Eye (tissue), 1 donor: ENCODE measurements around the gene ERG.

ENCODE experiments used
- DNase-seq: peaks from one replicate; pipeline ENCODE4 v3.0.0-alpha.2; 2015

ERG gene

DNA sequence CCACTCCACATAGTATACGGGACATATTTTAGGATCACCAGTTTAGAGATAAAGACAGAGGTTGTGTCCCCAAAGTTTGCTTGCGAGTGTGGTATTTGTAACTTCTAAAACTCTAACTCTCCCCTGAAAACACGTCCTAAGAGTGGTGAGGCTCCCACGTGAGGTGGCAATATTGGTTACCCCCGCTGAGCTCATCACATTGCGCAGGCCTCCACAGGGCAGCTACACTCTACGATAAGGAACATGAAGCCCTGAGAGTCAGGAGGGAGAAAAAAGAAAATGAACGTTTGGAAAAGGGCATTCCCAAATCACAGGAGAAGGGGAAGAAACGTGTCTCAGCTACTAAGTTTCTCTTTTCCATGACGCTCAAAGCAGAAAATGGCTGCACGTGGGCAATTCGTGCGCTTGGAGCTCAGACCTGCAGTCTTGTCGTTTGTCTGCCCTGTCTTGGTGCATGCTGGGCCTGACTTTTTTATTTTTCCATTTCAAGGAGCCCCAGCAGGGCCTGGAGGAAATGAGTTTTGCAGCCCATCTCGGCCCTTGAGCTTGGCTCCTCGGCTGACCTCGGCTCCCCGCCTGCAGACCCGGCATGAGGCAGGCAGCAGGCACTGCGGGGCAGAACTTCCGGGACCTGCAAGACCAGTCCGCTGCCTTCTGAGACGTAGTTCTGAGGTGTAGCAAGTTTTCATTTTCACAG is 25.7 kb downstream of the ERG start:
- DNase-seq = no peak

DNA sequence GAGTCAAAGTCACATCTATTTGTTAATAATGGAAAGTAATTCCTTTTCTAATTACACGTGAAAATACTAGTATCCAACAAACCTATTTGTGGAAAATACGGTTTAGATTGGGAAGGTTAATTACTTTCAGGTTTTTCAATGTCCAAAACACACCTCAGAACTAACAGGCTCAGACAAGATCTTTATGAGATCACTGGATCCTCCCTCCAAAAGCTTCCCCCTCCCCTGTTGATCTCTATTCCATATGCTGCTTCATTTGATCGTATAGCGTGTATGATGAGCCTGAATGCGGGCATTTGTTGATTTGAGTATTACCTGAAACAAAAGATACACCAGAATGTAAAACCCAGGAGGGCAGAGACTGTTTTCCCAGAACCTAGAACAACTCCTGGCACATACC is 26.5 kb downstream of the ERG start:
- no peak for DNase-seq

DNA sequence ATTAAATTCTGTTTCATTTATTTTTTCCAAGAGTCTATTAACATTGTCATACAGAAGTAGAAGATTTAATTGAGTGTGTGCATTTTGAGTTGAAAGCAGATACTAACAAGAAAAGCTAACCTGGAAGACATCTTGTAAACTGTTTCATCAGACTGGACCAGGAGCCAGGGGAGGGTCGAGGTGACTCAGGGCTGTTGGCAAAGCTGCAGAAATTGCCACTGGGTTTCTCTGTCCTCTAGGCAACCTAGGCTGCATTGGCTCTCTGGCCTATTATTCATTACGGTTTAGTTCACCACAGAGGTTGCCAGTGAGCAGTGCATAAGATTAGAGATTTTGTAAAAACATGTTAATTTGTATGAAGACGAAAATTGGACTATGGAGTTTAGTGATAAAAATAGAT is 27.5 kb downstream of the ERG start:
- no peak for DNase-seq

DNA sequence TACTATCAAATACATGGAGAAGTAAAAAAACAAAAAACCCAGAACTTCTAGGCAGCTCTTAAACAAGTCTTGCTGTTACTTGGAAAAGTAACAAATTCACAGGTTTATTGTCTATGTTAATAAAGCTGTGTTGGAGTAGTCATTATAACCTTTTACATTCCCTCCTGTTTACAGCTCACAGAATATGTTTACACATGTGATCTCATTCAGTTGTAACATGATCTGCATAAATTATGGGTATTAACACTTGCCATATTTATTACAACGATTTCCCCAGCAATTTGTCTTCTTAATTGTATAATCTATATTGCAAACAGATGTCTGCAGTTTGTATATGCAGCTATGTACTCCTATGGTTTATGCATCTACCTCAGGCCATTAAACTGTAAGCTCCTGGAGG is 28.6 kb downstream of the ERG start:
- no peak for DNase-seq

DNA sequence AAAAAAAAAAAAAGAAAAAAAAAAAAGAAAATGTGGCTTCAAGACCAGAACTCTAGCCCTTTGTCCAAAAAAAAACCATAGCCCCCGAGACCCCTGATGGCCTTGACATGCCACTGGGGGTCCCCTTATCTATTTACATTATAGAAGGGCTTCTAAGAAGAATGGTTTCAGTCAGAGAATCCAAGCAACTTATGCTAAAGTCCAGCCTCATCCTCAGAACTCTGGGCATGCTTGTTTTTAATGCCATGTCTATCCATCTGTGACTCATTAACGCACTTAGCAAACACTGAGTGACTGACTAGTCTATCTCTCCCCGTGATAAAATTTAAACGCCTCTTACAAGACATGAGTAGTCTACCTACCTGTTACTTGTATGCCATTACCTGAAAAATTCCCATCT is 29.3 kb downstream of the ERG start:
- DNase-seq = no peak

DNA sequence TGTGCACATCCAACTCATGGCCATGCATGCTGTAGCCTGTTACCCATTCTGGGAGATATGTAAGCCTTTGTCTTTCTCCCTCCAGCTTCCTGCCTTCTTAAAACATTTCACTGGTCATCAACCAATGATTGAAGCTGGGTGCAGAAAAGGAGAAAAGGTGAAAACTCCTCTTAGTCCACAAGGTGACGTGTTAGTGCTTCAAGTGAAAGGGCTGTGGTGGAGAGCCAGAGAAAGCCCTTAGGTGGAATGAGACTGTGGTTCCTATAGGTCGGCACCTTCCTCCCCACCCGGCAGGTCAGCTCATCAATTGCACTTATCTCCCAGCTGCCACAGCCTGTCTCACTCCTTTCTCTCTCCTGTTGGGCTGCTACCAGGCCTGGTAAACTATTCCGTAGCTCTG is 30.4 kb downstream of the ERG start:
- no peak for DNase-seq

DNA sequence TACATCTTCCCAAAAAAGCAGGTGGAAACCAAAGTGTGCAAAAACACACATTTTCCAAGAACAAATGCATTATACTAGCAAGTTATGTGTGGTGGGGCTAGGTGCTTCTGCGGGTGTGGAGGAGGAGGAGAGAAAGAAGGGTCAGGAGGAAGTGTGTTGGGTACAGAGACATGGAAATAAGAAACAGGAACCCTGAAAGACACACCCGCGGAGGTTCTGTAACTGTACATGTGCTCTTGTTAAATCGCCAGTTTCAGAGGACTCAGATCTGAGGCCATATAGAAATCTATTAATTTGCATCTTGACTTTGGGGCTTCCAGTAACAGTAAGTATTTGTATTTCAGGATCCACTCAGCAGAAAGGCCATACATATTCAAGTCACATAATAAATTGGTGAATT is 30.9 kb downstream of the ERG start:
- DNase-seq = no peak

DNA sequence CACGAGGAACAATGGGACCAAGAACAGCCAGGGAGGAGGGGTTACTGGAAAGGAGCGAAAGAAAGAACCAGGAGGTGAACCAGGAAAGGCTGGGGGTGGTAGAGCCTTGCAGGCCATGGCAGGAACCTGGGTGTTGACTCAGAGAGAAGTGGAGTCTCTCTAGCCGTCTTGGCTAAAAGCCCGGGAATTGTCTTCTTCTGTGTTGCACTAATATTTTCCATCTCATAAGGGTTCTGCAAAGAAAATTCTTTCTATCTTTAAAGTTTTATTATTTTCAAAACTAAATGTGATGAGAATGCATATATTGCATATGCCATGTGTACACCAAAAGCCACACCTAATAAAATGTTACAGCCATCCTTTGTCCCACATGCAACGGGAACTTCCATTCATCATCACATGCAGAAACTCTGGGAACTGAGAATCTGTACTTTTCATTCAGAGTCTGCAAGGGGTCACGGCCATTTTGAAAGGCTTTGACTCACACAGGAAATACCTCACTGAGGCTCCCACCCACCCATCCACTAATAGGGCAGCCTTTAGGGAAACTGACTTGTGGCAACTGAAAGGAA is 38.0 kb downstream of the ERG start:
- no peak for DNase-seq

DNA sequence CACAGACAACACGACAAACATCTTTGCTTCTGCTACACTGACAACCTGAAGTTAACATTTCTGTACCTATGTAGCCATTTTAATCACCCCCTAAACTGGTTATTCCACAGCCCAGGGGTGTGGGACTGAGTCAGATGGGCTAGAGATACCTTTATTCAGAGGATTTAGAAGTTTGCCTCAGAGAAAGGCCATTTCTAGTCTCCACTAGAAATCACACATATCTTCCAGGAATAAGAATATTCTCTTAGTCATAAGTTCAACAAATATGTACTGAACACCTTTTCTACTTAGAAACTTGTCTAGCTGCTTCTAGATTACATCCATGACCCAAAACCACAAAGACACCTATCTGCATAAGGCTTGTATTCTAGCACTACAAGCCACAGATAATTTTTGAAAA is 38.8 kb downstream of the ERG start:
- no peak for DNase-seq

DNA sequence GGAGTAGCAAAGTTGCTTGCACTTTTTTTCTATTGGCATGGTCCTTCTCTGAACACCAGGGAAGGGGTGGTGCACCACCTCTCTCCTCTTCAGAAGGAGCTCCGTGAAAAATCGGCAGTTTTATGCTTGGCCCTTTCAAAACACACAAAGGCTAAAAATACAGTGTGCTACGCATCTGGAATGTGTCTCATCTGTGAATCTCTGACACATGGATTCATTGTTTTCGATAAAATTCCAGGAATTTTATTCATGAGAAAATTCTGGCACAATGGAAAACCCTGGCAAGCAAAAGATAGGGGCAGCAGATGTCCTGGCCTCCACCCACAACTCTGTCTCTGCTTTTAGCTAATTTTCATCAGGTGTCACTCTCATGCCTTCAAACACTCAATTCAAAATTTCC is 42.9 kb downstream of the ERG start:
- peak; percentile 21 for DNase-seq

DNA sequence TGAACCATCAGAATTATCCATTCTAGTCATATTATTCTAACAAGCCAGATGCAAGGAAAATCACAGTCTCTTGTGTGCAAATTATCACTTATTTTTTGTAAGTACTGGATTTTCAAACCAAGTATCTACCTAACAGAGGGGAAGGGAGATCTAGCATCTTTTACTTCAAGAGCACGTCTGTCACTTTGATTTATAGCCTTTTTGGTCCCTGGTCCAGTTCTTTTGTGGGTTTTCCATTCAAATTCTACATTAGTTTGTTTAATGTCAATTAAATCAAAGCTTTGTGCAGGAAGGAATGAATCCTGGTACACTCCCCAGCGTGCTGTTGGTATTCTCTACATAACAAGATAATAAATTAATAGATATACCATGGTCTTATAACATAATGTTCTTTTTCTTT is 43.6 kb downstream of the ERG start:
- DNase-seq = no peak

DNA sequence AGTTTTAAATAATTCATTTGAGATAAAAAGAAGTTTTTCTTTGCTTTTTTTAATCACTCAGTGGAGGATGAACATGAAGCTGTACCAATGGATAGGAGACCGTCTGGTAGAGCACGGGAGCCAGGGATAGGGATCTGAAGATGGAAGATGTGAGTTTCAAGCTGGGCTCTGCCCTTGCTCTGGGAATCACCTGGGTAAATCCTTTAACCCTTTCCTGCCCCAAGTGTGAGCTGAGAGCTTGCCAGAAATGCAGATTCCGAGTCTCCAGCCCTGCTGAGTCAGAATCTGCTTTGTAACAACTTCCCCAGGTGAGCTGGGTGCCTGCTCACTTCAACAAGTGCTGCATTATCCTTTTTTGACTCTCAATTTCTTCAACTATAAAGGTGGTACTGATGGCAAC is 44.1 kb downstream of the ERG start:
- no peak for DNase-seq

DNA sequence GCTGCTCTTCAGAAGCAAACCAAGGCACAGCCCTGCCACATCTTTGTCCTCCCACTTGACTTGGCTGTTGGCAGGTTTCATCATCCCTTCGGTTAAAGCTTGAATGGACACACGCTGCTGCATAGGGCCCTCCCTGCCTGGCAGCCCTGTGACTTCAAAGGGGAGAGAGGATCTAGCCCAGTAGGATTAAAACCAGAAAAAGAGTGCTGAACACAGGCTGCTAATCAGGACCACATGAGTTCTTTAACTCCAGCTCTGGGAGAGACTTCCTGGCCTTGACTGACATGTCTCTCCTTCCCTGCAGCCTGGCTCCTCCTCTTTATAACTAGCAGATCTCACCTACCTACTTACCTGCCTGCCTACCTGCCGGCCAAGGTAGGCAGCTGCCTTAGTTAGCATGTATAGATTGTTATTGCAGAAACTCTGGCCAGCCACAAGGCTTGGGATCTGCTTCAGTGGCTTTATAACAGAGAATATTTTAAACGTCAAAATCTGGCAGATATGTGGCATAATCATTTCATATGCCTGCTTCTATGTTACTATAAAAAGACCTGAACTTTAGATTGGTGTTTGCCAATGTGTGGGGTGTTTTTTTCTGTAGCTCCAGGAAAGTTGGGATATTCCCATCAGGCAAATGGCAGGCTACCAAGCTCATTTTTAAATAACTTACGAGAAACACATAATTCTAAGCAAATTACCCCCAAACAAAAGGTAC is 49.4 kb downstream of the ERG start:
- DNase-seq = peak; percentile 75

DNA sequence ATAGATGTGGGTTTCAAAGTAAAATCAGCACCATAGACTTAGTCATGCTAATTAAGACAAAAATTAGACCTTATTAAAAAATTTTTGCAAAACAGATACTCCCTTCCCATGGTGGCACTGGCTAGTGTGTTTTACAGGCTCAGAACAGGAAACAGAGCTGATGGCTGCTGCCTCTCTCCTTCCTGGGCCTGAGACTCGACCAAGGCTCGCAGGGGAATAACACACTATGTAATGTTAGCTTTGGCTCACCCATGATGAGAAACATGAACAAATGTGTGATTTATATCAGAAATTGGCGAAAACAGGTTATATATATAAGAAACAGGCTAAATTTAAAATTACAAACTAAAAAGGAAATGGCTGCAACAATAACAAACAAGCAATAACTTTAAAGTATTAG is 50.7 kb downstream of the ERG start:
- peak; percentile 24 for DNase-seq

DNA sequence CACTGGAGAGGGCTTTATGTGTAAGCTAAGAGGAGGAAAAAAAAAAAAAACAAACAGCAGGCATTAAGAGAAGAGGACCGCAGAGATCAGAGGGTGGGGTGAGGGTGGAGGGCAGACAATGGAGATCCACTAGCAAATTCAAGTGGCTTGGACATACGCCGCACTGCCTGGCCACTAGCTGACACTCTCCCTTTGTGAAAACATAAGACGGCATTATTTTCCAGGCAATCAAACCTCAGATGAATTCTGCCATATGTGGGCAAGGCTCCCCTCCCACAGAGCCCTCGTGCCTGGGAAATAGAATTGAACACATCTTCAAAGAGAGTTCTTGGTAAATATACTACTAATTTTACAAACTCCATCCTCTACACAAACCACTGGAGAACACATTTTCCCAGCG is 53.6 kb downstream of the ERG start:
- DNase-seq = peak; percentile 55

DNA sequence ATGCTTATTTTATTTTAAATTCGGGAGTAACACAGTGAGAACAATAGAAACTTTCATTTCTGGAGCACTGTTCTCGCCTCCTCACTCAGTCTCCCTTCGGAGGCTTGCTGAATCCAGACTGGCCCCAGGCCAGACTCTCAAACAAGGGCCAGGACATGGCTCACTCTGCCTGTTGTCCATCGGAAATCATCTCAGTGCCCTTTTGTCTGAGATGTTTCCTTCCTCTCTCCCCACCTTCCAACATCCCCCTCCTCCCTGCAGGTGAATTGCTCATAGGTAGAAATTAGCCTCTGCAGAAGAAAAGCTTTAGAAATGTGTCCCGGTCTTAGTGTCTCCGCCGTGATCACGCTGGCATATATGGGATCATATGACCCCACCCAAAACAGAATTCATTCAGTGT is 55.2 kb downstream of the ERG start:
- no peak for DNase-seq

DNA sequence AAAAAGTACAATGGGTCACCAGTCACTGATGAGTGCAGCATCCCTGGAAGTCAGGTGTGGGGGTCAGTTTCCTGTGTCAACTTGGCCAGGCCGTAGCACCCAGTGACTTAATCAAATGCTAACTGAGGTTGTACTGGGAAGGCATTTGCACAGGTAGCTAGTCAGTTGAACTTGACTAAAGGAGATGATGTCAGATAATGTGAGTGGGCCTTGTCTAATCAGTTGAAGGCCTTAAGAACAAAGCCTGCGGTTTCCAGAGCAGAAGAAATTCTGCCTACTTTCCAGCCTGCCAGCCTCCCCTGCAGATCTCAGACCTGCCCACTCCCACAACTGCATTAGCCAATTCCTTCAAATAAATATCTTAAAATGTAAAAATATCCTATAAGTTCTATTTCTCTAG is 57.1 kb downstream of the ERG start:
- DNase-seq = no peak

DNA sequence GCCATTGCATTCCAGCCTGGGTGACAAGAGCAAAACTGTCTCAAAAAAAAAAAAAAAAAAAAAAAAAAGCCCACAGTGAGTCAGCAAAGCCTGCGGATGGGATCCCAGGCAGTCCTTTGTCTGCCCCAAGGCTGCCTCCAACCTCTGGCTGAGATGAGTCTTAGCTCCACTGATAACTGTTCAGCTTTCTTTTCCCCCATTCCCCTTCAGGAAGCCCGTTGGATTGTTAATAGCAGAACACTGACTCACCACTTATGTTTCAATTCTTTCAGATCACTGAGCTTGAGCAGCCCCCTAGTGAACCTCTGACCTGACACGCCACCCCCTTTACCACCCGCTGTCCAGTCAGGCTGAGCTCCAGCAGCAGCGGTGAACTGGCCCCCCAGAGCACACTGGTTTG is 57.5 kb downstream of the ERG start:
- peak; percentile 54 for DNase-seq

DNA sequence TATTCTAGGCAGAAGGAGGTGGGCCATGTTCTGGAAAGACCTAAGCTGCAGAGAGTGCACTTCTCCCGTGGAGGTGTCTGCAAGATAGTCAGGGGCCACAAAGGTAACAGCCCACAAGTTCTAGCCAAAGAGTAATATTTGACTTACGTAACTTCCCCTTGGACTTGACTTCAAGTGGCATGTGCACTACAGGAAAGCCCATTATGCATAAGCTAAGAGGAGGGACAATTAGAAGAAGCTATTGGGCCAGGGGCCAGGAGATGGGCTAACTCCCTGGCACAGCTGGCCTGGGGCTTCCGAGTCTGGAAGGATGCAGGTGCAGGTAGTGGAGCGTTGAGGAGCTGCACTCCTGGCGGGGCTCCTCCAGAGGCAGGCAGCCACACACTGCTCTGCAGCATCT is 58.3 kb downstream of the ERG start:
- DNase-seq = peak; percentile 7

DNA sequence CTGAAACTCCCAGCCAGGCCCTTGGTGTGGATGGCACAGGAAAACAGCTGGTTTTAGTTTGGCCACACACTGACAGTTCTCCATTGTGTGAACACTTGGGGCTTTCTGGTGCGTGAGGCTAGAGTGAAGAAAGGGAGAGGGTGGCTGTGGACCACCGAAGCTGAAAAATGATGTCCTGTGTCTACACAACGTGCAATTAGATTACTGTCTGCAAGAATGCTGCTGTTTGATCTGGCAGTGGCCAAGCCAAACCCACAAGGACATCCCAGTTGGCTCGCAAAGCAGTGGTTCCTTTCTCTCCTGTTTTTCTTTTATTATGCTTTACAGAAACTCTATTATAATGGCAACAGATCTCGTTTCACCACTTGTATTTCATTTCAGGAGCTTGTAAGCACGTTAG is 58.9 kb downstream of the ERG start:
- DNase-seq = peak; percentile 21

DNA sequence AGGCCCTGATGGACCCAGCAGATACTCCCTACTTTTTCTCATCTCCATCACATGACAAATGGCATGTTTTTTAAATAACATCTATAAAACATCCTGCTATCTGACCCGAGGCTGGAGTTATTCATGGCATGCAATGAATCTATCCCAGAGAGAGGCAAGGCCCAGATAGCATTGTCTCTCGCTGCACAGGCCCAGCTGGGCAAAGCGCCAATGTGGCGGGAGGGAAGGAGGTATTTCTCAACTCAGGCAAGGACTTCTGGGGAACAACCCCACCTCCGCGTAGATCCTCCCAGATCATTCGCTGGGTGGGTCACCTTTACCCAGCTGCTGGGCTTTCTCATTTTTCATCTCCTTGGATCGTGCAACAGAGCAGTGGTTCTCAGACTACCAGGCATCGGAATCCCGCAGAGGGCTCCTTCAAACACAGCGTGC is 59.8 kb downstream of the ERG start:
- DNase-seq = peak; percentile 23

DNA sequence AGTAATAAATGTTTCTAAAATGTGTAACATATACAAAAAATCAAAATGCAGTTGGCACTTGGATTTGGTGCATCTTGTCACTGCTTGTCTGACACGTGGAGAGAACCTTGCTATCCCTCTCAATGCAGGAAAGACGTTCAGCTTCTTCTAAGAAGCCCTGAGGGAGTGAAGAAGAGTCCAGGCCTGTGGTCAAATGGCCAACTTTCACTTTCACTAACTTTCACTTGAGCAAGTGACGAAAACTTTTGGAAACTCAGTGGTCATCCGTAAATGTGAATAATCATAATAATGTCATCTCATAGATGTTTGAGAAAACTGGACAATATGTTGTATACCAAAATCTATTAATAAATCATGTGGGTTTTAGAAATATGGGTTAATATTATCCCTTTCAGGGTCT is 61.9 kb downstream of the ERG start:
- DNase-seq = no peak

DNA sequence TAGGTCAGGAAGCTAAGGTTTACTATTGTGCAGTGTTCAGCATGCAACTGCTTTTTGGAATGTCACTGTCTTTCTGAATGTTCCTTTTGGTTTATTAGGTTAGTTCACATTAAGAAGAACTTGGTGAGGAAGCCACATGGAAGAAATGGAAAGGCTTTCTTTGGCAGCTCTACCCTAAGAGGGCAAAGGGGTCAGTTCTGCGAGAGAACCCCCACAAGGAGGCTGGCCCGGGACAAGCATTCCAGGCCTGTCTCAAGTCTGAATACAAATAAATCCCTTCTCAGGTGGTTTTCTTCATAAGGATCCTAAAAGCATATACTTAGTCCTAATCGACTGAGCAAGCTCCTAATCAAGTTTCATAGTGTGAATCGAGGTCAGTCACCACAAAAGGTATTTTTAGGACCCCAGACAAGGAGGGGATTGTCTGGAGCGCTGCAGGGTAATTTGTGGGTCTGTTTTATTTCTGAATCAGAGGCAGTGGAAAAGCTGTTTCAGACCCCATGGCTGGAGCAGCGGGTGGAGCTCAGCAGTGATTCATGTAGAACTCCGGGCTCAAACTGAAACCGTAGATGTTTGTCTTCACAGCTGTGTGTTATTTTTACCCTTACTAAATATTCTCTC is 63.3 kb downstream of the ERG start:
- DNase-seq = no peak

DNA sequence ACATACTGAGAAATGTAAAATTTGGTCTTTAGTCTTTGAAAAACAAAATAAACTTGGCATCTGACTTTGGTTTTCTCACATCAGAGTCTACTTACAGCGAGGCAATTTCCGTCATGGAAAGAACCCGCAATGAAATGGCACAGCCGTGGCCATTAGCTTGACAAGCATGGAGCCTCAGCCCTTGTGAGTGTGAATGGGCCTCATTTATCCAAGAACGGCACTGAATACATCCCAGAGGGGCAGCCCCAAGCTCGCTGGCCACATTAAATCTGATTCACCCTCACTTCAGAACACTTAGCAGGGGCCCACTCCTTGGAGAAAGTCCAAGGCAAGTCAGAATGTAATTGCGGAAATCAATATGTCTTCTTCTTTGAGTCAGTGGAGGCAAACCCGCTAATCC is 64.8 kb downstream of the ERG start:
- no peak for DNase-seq
